H9 (cell line): Measurements from ENCODE around the gene MRC2. TPM values are rescaled to one million over a fixed set of nuclear protein-coding genes. Genes with fewer than 3 reads are reported as not detected.

Experiments
- DNase-seq: peaks from one replicate; pipeline ENCODE4 v3.0.0-alpha.2; 2017
- H2AFZ ChIP-seq: one replicate; pipeline ENCODE4 v1.6.1; 2013; ENCODE audit warnings: mild to moderate bottlenecking, low read length, control low read depth, moderate library complexity
- H2AK5ac ChIP-seq: 2 replicates; pipeline ENCODE4 v1.6.1; 2013; ENCODE audit warnings: low read length, control low read depth, mixed read lengths; ENCODE audit not compliant: insufficient read length
- H2BK120ac ChIP-seq: one replicate; pipeline ENCODE4 v1.6.1; 2013; ENCODE audit warnings: low read depth, mild to moderate bottlenecking, low read length, control low read depth, inconsistent platforms; ENCODE audit not compliant: poor library complexity, severe bottlenecking
- H2BK12ac ChIP-seq: 2 replicates; pipeline ENCODE4 v1.6.1; 2013; ENCODE audit warnings: low read length, control low read depth, mixed read lengths, low read depth; ENCODE audit not compliant: insufficient read length
- H2BK15ac ChIP-seq: 2 replicates; pipeline ENCODE4 v1.6.1; 2013; ENCODE audit warnings: low read depth, low read length, control low read depth
- H2BK20ac ChIP-seq: one replicate; pipeline ENCODE4 v1.6.1; 2013; ENCODE audit warnings: low read depth, mild to moderate bottlenecking, low read length, control low read depth, inconsistent platforms; ENCODE audit not compliant: poor library complexity, severe bottlenecking
- H2BK5ac ChIP-seq: 2 replicates; pipeline ENCODE4 v1.6.1; 2013; ENCODE audit warnings: low read length, control low read depth, mixed read lengths; ENCODE audit not compliant: insufficient read length
- H3K14ac ChIP-seq: 2 replicates; pipeline ENCODE4 v1.6.1; 2013; ENCODE audit warnings: low read length, control low read depth; ENCODE audit not compliant: insufficient read depth
- H3K18ac ChIP-seq: 2 replicates; pipeline ENCODE4 v1.6.1; 2013; ENCODE audit warnings: low read depth, mild to moderate bottlenecking, mixed read lengths, low read length, control low read depth; ENCODE audit not compliant: insufficient read length
- H3K23ac ChIP-seq: 2 replicates; pipeline ENCODE4 v1.6.1; 2013; ENCODE audit warnings: low read length, control low read depth, mixed read lengths, low read depth; ENCODE audit not compliant: insufficient read length
- H3K23me2 ChIP-seq: 2 replicates; pipeline ENCODE4 v1.6.1; 2013; ENCODE audit warnings: low read depth, mild to moderate bottlenecking, mixed read lengths, low read length, control low read depth; ENCODE audit not compliant: insufficient read length, poor library complexity, severe bottlenecking
- H3K27ac ChIP-seq: 2 replicates; pipeline ENCODE4 v1.5.1; 2013; ENCODE audit warnings: low read length, control low read depth, mixed read lengths, low read depth; ENCODE audit not compliant: insufficient read length
- H3K27me3 ChIP-seq: 2 replicates; pipeline ENCODE4 v1.6.1; 2013; ENCODE audit warnings: low read length, control low read depth, inconsistent platforms; ENCODE audit not compliant: insufficient read depth
- H3K4ac ChIP-seq: 2 replicates; pipeline ENCODE4 v1.6.1; 2013; ENCODE audit warnings: low read depth, mild to moderate bottlenecking, control low read depth, inconsistent platforms, low read length, moderate library complexity
- H3K4me1 ChIP-seq: 2 replicates; pipeline ENCODE4 v1.6.1; 2013; ENCODE audit warnings: low read length, control low read depth, inconsistent platforms; ENCODE audit not compliant: insufficient read depth
- H3K4me2 ChIP-seq: 2 replicates; pipeline ENCODE4 v1.6.1; 2013; ENCODE audit warnings: low read length, control low read depth, mixed read lengths; ENCODE audit not compliant: insufficient read length, insufficient read depth
- H3K56ac ChIP-seq: 2 replicates; pipeline ENCODE4 v1.6.1; 2013; ENCODE audit warnings: low read depth, mild to moderate bottlenecking, mixed read lengths, low read length, control low read depth; ENCODE audit not compliant: insufficient read length
- H3K79me1 ChIP-seq: 2 replicates; pipeline ENCODE4 v1.6.1; 2013; ENCODE audit warnings: low read depth, mild to moderate bottlenecking, moderate library complexity, low read length, control low read depth, inconsistent platforms; ENCODE audit not compliant: insufficient read depth, poor library complexity, severe bottlenecking
- H3K79me2 ChIP-seq: 2 replicates; pipeline ENCODE4 v1.6.1; 2013; ENCODE audit warnings: low read length, control low read depth, inconsistent platforms; ENCODE audit not compliant: insufficient read depth
- H3K9ac ChIP-seq: 2 replicates; pipeline ENCODE4 v1.6.1; 2013; ENCODE audit warnings: low read length, control low read depth, mixed read lengths; ENCODE audit not compliant: insufficient read length; ENCODE audit errors: extremely low read depth
- H3K9me3 ChIP-seq: one replicate; pipeline ENCODE4 v1.6.1; 2013; ENCODE audit warnings: low read depth, low read length, inconsistent platforms; ENCODE audit not compliant: control insufficient read depth
- H3T11ph ChIP-seq: one replicate; pipeline ENCODE4 v1.6.1; 2013; ENCODE audit warnings: mild to moderate bottlenecking, low read length, control low read depth, inconsistent platforms
- H4K20me1 ChIP-seq: one replicate; pipeline ENCODE4 v1.6.1; 2013; ENCODE audit not compliant: control insufficient read depth, insufficient read length, insufficient read depth
- H4K5ac ChIP-seq: 2 replicates; pipeline ENCODE4 v1.6.1; 2013; ENCODE audit warnings: low read depth, mild to moderate bottlenecking, mixed read lengths, low read length, control low read depth; ENCODE audit not compliant: insufficient read length
- H4K8ac ChIP-seq: replicated peaks from 2 replicates; pipeline ENCODE4 v1.6.1; 2013; ENCODE audit warnings: low read length, control low read depth, mixed read lengths, low read depth; ENCODE audit not compliant: insufficient read length
- H4K91ac ChIP-seq: 2 replicates; pipeline ENCODE4 v1.6.1; 2013; ENCODE audit warnings: low read depth, mild to moderate bottlenecking, moderate library complexity, mixed read lengths, low read length, control low read depth; ENCODE audit not compliant: insufficient read length
- H3K27ac Mint-ChIP-seq, 3 experiments: 2 replicates in 2 of 3; 3 replicates in 1 of 3; pipeline ENCODE4 v1.8.0; 2020 to 2021; ENCODE audit warnings: mixed read lengths in 3 of 3, mild to moderate bottlenecking in 1 of 3, moderate library complexity in 1 of 3
- H3K27me3 Mint-ChIP-seq: 2 replicates; pipeline ENCODE4 v1.8.0; 2021; ENCODE audit warnings: low read depth, mild to moderate bottlenecking, moderate library complexity, mixed read lengths
- H3K36me3 Mint-ChIP-seq, 3 experiments: 2 replicates in 2 of 3; 3 replicates in 1 of 3; pipeline ENCODE4 v1.8.0; 2020 to 2021; ENCODE audit warnings: low read depth in 3 of 3, mixed read lengths in 3 of 3; ENCODE audit not compliant: insufficient read depth in 1 of 3
- H3K4me1 Mint-ChIP-seq, 2 experiments: 2 replicates each; pipeline ENCODE4 v1.8.0; 2020; ENCODE audit warnings: mixed read lengths in 2 of 2
- H3K4me3 Mint-ChIP-seq, 2 experiments: 2 replicates in 1 of 2; 3 replicates in 1 of 2; pipeline ENCODE4 v1.8.0; 2020 to 2021; ENCODE audit warnings: mild to moderate bottlenecking in 2 of 2, mixed read lengths in 2 of 2, moderate library complexity in 1 of 2
- H3K9me3 Mint-ChIP-seq, 2 experiments: 2 replicates in 1 of 2; 3 replicates in 1 of 2; pipeline ENCODE4 v1.8.0; 2020; ENCODE audit warnings: mild to moderate bottlenecking in 2 of 2, mixed read lengths in 2 of 2, moderate library complexity in 1 of 2
- CTCF ChIP-seq: fragments of 200-600 bp; sonication (generic); conservative IDR thresholded peaks from 3 replicates; pipeline ENCODE4 v1.8.0; 2021; ENCODE audit warnings: antibody characterized with exemption, mild to moderate bottlenecking
- WGBS: extraction: QIAGEN DNeasy Blood & Tissue Kit; methylation state at CpG from one replicate; pipeline ENCODE4 v1.1.7; 2013; ENCODE audit warnings: missing lambda C conversion rate, low lambda C conversion rate, mixed read lengths; ENCODE audit not compliant: insufficient read length; ENCODE audit errors: extremely low coverage; 5-methylcytosine and 5-hydroxymethylcytosine counted together
- total RNA-seq: library from RNA; stranded (reverse); gene quantifications from 2 replicates; pipeline ENCODE4 v1.2.1, GENCODE V29; 2021

Gene MRC2
- total RNA-seq, 1 experiment from 2014 or later: 18.7 TPM

GRCh38 chr17:62717889-62718288 is 90.4 kb downstream of the MRC2 start:
- no peak overlapping the region for H2BK20ac ChIP-seq
- Mint-ChIP-seq H3K36me3 (no peaks in the 10 kb centered on the region), H3K9me3 (no peaks in the 10 kb centered on the region), H3K4me3 (no peak overlapping the region), H3K4me1 (peaks cover 12 to 16% of the 10 kb centered on the region in 2 experiments), H3K27ac (no peak overlapping the region), H3K27me3 (peaks cover 6% of the 10 kb centered on the region)
- peaks cover 3% of the 10 kb centered on the region; the same call in 1 of the 2 replicates for H3K4me1 ChIP-seq
- no peak overlapping the region for H4K91ac ChIP-seq
- H3K9me3 ChIP-seq: no peaks in the 10 kb centered on the region
- no peak overlapping the region for H3K4me2 ChIP-seq
- DNase-seq: peak; percentile 18
- H3T11ph ChIP-seq: no peak overlapping the region
- no peak overlapping the region for H3K14ac ChIP-seq
- H2BK5ac ChIP-seq: no peak overlapping the region
- no peaks in the 10 kb centered on the region for H3K79me2 ChIP-seq
- H2BK15ac ChIP-seq: no peak overlapping the region
- no peak overlapping the region for H2AFZ ChIP-seq
- H3K23ac ChIP-seq: no peak overlapping the region
- H2BK120ac ChIP-seq: no peak overlapping the region
- no peaks in the 10 kb centered on the region for H3K23me2 ChIP-seq
- no peak overlapping the region for H2BK12ac ChIP-seq
- TF ChIP-seq CTCF: no peak
- no peaks in the 10 kb centered on the region for H4K20me1 ChIP-seq
- H3K9ac ChIP-seq: no peak overlapping the region
- H3K27ac ChIP-seq: no peak overlapping the region
- no peak overlapping the region for H2AK5ac ChIP-seq
- H3K56ac ChIP-seq: no peak overlapping the region
- no peak overlapping the region for H4K5ac ChIP-seq
- no peak overlapping the region for H4K8ac ChIP-seq
- H3K79me1 ChIP-seq: no peaks in the 10 kb centered on the region
- no peak overlapping the region for H3K18ac ChIP-seq
- H3K4ac ChIP-seq: no peak overlapping the region
- WGBS: no CpG with 5 or more reads among the region's 8 CpGs
- no peaks in the 10 kb centered on the region for H3K27me3 ChIP-seq
